ENCODE data around the gene LRRC14B.

DNA sequence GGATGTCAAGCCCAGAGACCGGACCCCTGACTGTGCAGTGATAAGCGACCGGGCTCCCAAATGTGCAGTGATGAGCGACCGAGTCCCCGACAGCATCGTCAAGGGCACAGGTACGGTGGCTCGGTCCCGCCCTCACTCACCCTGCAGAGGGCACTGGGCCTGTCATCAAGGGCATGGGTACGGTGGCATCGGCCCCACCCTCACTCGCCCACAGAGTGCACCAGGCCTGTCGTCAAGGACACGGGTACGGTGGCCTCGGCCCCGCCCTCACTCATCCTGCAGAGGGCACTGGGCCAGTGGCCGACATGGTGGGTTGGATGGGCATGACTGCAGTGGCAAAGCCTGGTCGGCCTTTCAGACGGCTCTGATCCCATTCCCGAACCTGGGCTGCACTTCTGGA is 9.7 kb upstream of the LRRC14B start:
- no peak for TF ChIP-seq ZNF629 (tag by site-specific recombination; IDR thresholded peaks at IDR 0.05)
- TF ChIP-seq, protein P1, sequence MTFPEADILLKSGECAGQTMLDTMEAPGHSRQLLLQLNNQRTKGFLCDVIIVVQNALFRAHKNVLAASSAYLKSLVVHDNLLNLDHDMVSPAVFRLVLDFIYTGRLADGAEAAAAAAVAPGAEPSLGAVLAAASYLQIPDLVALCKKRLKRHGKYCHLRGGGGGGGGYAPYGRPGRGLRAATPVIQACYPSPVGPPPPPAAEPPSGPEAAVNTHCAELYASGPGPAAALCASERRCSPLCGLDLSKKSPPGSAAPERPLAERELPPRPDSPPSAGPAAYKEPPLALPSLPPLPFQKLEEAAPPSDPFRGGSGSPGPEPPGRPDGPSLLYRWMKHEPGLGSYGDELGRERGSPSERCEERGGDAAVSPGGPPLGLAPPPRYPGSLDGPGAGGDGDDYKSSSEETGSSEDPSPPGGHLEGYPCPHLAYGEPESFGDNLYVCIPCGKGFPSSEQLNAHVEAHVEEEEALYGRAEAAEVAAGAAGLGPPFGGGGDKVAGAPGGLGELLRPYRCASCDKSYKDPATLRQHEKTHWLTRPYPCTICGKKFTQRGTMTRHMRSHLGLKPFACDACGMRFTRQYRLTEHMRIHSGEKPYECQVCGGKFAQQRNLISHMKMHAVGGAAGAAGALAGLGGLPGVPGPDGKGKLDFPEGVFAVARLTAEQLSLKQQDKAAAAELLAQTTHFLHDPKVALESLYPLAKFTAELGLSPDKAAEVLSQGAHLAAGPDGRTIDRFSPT (tag by site-specific recombination; IDR thresholded peaks at IDR 0.05): no peak
- TF ChIP-seq, protein P2, sequence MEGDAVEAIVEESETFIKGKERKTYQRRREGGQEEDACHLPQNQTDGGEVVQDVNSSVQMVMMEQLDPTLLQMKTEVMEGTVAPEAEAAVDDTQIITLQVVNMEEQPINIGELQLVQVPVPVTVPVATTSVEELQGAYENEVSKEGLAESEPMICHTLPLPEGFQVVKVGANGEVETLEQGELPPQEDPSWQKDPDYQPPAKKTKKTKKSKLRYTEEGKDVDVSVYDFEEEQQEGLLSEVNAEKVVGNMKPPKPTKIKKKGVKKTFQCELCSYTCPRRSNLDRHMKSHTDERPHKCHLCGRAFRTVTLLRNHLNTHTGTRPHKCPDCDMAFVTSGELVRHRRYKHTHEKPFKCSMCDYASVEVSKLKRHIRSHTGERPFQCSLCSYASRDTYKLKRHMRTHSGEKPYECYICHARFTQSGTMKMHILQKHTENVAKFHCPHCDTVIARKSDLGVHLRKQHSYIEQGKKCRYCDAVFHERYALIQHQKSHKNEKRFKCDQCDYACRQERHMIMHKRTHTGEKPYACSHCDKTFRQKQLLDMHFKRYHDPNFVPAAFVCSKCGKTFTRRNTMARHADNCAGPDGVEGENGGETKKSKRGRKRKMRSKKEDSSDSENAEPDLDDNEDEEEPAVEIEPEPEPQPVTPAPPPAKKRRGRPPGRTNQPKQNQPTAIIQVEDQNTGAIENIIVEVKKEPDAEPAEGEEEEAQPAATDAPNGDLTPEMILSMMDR (tag by site-specific recombination; IDR thresholded peaks at IDR 0.05): no peak
